NOMO-1 treated with dmso at 0.1 percent for 144 hours (cell line): Measurements from ENCODE around the gene FAM174C.
"Not testable (repeated sequence)": the region's sequence is repeated elsewhere in the genome, so short reads cannot be mapped to it uniquely, and the experiment has no call there.

Experiments used
- DNase-seq: peaks from one replicate; lab custom pipeline; 2025; ENCODE audit not compliant: unreplicated experiment; lab: John Stamatoyannopoulos, UW

The FAM174C gene

DNA sequence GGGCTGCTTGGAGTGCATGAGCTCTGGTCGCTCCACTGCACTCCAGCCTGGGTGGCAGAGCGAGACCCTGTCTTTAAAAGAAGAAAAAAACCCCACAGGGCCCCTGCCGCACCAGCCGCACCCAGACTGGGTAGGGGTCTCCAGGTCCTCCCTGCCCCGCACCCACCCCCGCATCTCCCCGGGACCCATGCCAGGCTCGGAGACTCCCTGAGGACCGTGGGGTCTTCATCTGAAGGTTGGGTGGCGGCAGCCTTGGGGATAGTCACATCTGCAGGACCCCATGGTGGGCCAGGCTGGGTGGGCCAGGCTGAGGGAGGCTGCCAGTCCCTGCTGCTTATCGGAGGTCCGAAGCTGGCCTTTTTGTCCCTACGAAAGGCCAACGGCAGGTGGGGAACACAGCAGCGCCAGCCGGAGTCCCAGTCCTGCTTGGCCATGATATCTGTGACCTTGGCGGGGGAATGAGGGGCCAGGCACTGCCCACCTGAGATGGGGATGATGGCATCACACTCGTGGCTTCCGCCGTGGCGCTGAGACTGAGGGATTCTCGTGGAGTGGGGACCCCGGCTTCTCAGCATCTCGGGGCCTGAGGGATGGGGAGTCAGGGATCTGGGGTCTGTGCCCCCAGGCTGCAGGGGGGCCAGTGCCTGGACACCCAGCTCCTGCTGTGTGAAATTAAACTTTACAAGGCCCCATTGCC lies 21.4 kb downstream of the FAM174C start:
- DNase-seq = no peak

DNA sequence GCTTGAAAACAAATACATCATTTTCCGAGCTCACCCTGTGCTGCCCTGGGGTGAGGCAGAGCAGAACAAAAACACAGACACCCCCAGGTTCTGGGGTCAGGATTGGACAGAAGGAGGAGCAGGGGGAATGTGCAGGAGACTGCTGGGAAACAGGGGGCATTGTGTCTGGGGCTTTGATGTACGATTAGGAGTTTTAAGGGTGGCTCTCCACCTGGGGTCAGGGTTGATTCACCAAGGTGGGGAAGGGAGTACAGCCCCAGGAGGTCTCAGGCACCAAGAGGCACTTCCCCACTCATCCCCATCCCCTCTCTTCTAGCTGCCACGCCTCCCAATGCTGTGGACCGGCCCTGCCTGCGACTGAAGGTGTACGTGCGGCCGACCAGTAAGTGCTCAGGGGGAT lies 22.9 kb downstream of the FAM174C start:
- no peak for DNase-seq

DNA sequence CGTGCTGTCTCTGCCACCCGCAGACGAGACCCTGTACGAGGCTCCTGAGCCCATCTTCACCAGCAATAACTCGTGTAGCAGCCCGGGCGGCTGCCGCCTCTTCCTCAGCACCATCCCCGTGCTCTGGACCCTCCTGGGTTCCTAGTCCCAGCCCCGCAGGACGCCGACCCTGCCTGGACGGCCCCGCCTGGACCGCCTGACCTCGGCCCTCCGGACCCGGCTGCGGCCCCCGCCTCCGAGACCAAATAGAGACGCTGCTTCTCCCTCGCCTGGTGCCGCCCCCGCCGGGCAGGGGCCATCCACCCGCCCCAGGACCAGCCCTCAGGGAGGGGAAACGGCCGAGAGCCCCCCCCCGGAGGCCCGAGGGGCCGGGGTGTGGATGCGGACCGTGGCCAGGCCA lies 24.5 kb downstream of the FAM174C start:
- no peak for DNase-seq

GRCh38 chr19:1300744-1301490 lies 25.6 kb downstream of the FAM174C start:
- no peak for DNase-seq

DNA sequence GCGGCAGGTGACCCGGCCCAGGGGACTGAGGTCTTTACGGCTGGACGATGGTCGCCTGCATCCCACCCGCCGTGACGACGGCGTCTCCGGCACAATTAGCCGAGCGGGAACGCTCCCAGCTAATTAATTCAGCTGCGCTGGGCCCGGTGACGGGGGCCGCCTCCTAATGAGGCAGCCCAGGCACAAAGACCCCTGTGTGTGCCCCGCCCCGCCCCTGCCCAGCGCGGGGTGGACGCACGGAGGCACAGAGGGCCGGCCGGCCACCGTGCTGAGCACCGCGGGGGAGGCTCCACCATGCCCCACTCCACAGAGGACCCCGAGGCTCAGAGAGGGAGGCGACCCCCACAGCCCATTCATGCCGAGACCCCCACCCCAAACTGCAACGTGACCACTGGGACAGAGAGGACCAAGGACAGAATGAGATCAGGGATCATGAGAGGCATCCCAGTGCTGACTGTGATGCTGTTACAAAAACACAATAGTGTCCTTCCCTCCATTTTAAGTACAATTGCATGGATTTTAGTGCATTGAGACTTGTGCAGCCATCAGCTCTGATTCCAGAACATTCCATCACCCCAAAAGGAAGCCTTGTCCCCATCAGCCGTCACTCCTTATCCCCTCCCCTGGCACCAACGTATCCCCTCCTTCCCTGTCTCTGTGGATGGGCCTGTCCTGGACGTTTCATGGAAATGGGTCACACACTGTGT lies 27.4 kb downstream of the FAM174C start:
- DNase-seq = no peak

DNA sequence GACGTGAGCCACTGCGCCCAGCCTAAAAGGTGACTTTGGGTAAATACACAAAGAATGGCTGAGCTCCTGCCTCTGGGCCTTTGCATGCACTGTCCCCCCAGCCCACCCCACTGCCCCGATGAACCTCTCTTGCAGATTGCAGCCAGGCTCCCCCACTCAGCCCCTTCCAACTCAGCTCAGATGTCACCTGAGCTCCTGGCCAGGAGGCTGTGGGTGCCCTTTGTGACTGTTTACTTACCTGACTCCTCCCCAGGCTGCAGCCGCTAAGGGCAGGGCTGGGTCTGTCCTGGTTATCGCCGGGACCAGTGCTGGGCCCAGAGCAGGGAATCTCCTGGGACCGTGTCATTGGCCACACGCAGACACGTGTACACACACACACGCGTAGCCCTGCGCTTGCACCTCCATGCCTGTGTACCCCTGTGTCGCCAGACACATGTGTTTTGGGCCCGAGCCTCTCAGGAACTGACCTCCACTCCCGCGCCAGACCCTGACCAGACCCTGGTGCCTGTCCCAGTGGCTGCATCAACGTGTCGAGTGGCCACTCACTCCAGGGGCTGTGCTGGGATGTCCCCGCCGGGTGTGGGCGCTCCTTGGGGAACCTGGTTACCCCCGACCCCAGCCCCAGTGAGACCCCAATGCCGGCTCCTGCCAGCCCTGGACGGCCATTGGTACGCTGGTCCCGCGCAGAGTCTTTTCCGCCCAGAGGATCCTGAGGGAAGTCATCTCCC lies 29.0 kb downstream of the FAM174C start:
- no peak for DNase-seq

- DNase-seq = not testable (repeated sequence)
These were observed 30.0 kb downstream of the FAM174C start for GRCh38 chr19:1305354-1305753.

DNA sequence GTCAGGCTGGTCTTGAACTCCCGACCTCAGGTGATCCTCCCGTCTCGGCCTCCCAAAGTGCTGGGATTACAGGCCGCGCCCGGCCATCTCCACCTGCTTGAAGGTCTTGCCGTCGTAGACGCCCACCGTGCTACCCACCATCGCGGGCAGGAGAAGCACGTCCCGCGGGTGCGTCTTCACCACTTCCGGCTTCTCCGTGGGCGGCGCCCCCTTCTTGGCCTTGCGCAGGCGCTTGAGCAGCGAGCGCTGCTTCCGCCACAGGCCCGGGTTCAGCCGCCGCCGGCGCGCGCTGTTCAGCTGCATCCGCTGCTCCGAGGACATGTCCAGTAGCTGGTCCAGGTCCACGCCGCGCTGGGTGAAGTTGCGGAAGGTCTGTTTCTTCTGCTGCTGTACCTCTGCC lies 32.0 kb downstream of the FAM174C start:
- DNase-seq = no peak

DNA sequence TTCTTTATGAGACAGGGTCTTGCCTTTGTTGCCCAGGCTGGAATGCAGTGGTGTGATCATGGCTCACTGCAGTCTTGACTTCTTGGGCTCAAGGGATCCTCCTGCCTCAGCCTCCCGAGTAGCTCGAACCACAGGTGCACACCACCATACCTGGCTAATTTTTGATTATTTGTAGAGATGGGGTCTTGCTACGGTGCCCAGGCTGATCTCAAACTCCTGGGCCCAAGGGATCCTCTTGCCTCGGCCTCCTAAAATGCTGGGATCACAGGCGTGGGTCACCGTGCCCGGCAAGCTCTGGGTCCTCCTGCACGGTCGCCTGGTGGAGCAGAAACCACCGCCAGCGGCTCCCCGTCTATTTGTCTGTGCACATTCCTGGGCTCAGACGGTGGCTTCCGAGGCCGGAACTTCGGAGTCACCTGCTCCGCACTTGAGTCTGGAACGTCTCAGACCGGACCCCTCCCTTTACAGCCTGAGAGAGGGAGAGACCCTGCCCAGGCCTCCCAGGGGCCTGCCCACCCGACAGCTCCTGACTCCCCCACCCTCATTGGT lies 32.5 kb downstream of the FAM174C start:
- no peak for DNase-seq

DNA sequence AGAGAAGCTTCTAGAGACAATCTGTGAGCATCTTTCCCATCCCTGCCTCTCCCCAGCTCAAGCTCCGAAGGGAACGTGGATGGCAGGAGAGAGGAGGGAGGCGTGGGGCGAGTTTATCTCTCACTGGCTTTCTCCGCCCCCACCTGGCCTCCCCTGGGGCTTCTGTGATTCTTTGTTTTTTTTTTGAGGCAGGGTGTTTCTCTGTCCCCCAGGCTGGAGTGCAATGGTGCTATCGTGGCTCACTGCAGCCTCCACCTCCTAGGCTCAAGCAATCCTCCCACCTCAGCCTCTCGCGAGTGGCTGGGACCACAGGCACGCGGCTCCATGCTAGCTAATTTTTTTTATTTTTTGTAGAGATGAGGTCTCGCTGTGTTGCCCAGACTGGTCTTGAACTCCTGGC lies 33.4 kb downstream of the FAM174C start:
- no peak for DNase-seq

DNA sequence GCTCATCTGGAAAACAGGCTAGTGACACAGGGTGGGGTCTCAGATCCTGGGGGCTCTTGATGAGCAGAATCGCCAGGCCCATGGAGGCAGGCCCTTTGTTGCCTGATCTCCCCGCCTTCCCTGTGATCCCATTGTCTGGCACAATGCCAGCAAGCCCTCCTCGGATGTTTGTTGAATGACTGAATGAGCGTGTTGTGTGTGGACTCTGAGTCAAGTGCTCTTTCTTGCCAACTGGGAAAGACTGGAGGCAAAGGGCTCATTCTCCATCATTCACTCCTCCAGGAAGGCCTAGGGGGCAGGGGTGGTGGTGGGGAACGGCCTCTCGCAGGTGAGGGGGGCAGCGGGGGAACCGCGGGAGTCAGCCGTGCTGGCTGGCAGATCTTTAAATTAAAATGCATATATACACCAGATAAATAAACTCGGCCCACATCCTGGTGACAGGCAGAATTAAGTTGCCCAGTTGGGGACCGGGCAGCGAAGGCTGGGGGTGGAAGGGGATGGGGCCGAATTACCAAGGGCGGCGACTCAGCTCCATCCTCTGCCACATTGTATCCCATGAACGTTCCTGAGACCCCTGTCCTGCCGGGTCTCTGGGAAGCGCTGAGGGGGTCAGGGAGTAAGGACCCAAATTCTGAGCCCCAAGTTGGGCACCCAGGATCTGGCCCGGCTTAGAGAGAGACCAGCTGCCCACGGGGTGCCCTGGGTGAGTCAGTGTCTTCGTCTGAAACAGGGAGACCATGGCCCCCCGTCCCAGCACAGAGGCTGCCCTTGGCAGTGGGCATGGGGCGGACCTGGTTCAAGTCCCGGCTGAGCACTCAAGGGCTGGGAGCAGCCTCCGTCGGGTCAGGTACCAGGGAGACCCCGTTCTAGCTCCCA lies 34.9 kb downstream of the FAM174C start:
- DNase-seq = no peak

GRCh38 chr19:1310853-1311180 lies 35.5 kb downstream of the FAM174C start:
- no peak for DNase-seq

DNA sequence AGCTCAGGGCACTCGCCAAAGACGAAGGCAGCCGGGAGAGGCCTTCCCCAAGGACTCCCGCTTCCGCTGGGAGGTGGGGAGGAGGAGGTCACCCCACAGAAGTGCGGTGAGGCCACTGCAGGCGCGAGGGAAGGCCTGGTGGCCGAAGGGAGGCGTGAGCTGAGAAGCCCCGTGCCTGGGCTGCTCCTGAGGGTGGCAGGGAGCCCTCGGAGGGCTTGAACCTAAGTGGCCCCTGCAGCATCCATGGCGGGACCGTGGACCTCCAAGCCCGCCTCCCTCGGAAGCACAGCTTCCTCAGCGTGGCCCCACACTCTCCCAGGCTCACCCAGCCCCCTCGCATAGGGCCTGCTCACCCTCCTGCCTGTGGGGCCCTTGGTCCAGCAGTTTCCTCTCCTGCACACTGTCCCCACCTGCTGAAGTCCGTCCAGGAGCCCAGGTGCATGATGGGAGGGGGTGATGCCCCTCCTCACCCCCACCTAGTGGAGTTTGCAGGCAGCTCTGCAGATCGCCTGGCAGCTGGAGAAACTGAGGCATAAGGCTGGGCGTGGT lies 36.3 kb downstream of the FAM174C start:
- DNase-seq = no peak

DNA sequence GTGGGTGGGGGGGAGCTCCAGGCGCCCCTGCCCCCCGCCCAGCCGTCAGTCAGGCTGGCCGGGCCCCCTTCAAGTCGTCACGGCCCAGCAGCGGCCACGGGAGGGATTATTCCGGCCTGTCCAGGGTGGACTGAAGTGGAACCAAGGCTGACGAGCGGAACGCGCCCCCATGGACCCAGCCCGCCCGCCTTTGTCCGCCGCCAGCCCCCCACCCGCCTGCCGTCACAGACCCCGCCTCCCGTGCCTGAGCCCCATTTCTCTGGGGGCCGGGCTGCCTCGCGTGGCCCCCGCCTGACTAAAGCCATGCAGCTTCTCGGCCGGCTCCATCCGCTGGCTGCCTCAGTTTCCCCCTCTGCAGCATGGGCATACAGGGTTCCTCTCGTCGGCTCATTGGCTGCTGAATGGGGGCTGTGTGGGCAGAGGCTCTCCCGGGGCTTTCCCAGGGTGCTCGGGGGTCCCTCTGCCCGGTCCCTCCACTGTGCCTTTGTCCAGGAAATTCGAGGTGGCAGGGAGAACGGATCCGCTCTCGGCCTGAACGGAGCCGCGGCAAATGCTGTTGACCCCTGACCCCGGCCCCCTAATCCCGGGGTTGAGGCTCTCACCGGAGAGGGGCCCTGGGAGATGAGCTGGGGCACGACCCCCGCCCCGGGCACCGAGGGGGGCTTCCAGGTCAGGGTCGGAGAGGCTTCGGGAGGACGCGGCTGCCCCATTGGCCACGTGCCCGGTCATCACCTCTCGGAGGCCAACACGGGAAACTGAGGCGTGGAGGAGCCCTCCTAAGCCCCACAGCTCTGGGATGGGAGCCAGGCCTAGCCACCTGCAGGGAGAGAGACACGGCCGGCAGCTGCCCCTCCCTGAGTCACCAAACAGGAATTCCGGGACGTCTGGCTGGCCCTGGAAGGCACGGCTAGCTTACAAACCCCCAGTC lies 37.7 kb downstream of the FAM174C start:
- no peak for DNase-seq

- no peak for DNase-seq
These were observed 38.6 kb downstream of the FAM174C start for GRCh38 chr19:1313695-1314613.

DNA sequence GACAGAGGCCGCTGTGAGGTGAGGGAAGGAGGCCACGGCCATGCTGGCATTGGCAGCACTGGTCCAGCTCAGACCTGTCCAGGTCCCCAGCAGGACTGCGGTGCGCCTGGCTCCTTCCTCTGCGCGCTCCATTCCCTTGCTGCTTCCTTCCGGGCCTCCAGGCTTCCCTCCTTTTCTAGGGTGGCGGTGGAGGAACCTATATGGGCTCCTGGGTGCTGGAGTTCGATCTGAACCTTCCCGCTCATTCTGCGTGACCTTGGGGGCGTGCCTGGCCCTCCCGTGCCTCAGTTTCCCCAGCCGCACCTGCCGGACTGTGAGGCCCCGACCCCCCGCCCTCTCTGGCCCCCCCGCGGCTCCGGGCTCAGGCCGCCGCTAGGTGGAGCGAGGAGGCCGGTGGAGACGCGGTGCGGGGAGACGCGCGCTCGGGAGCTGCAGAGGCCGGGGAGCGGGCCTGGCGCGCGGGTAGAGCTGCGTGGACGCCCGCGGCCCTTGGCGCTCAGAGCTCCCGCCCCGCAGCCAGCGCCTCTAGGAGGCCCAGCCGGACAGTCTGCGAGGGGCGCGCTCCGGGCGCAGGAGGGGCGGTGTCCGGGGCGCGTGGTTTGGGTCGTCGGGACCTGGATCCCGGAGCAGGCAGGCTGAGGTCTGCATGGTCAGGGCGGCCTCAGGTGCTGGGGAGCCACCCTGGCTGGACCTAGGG lies 40.3 kb downstream of the FAM174C start:
- no peak for DNase-seq

DNA sequence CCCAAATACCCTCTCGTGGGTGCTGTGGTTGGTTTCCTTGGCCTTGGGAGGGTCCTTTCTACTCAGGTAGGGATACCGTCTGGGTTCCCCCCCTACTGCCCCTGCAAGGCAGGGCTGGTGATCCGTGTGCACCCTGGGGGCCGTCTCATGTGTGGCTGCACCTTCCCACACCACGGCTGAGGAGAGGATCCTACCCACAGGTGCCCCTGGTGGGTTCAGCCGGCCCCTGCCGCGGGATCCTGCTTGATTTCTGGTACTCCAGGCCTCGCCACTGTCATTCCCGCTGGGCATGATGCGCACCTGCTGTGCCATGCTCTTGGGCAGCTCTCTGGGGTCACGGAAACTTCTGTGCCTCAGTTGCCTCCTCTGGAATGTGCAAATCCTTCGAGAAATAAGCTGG lies 41.1 kb downstream of the FAM174C start:
- no peak for DNase-seq
